Esophagus squamous epithelium (tissue), 4 donors: ENCODE measurements around the gene FAM210B.
"Not testable (repeated sequence)": the region's sequence is repeated elsewhere in the genome, so short reads cannot be mapped to it uniquely, and the experiment has no call there.

Experiments
- CTCF ChIP-seq, 6 experiments: fragments of 450-650 bp in 4 of 6; fragments of 200-600 bp in 2 of 6; sonication (generic) in 2 of 6; IDR thresholded peaks; one replicate each; pipeline ENCODE4 v1.5.1; 2016 to 2019; ENCODE audit warnings: antibody characterized with exemption in 6 of 6, mild to moderate bottlenecking in 4 of 6, moderate library complexity in 4 of 6
- POLR2A ChIP-seq, 4 donors: fragments of 450-650 bp; IDR thresholded peaks; one replicate each; pipeline ENCODE4 v1.6.1; 2017; ENCODE audit warnings: antibody characterized with exemption in 4 of 4, mild to moderate bottlenecking in 4 of 4, moderate library complexity in 3 of 4

- TF ChIP-seq CTCF, POLR2A (IDR thresholded peaks at IDR 0.05): not testable (repeated sequence)
Observed at GRCh38 chr20:56405356-56405755, 46.6 kb downstream of the FAM210B start.
